CD14-positive monocyte (primary cell): Measurements from ENCODE around the gene CUEDC1. TPM values are rescaled to one million over a fixed set of nuclear protein-coding genes. Genes with fewer than 3 reads are reported as not detected.

Experiments used
- DNase-seq, 3 donors: peaks; one replicate each; pipeline ENCODE4 v3.0.0-alpha.2; 2011 to 2022
- H2AFZ ChIP-seq: 2 replicates; pipeline ENCODE4 v1.6.0; 2012; ENCODE audit warnings: mild to moderate bottlenecking, low read depth, low read length, inconsistent platforms; ENCODE audit not compliant: insufficient read depth, poor library complexity, severe bottlenecking
- H3K27ac ChIP-seq, 2 donors: 1 replicate in 1 of 2; 2 replicates in 1 of 2; pipeline ENCODE4 v1.5.1; 2012 to 2013; ENCODE audit warnings: low read length in 2 of 2, control low read depth in 1 of 2, inconsistent platforms in 1 of 2, low read depth in 1 of 2, mild to moderate bottlenecking in 1 of 2
- H3K27me3 ChIP-seq, 2 donors: one replicate each; pipeline versions ENCODE4 v1.6.0 to v1.6.1; 2011 to 2013; ENCODE audit warnings: low read length in 2 of 2; ENCODE audit not compliant: control insufficient read depth in 2 of 2, insufficient read depth in 2 of 2
- H3K36me3 ChIP-seq, 2 donors: replicated peaks in 1 of 2; 1 replicate in 1 of 2; 2 replicates in 1 of 2; pipeline versions ENCODE4 v1.5.1 to v1.6.1; 2012 to 2013; ENCODE audit warnings: low read length in 2 of 2, control low read depth in 1 of 2, inconsistent platforms in 1 of 2, mild to moderate bottlenecking in 1 of 2; ENCODE audit not compliant: insufficient read depth in 2 of 2, control insufficient read depth in 1 of 2
- H3K4me1 ChIP-seq, 2 donors: 1 replicate in 1 of 2; 2 replicates in 1 of 2; pipeline versions ENCODE4 v1.5.1 to v1.6.1; 2012 to 2013; ENCODE audit warnings: low read length in 2 of 2, control low read depth in 1 of 2, inconsistent platforms in 1 of 2, mild to moderate bottlenecking in 1 of 2, moderate library complexity in 1 of 2; ENCODE audit not compliant: insufficient read depth in 2 of 2, control insufficient read depth in 1 of 2
- H3K4me2 ChIP-seq: replicated peaks from 2 replicates; pipeline ENCODE3; 2012; ENCODE audit warnings: low read length, moderate library complexity, mild to moderate bottlenecking; ENCODE audit not compliant: poor library complexity, severe bottlenecking; ENCODE audit errors: extremely low read depth
- H3K4me3 ChIP-seq, 3 experiments: fragments of 200-600 bp in 1 of 3; sonication (generic) in 1 of 3; replicated peaks in 1 of 3; 1 replicate in 2 of 3; 2 replicates in 1 of 3; pipeline ENCODE4 v1.5.1; 2011 to 2013; ENCODE audit warnings: low read length in 3 of 3, mild to moderate bottlenecking in 3 of 3, control low read depth in 2 of 3, low read depth in 2 of 3, inconsistent platforms in 1 of 3, moderate library complexity in 1 of 3
- H3K79me2 ChIP-seq: 2 replicates; pipeline ENCODE4 v1.6.0; 2012; ENCODE audit warnings: mild to moderate bottlenecking, control low read depth, inconsistent platforms, low read length, moderate library complexity; ENCODE audit not compliant: insufficient read depth
- H3K9ac ChIP-seq: 2 replicates; pipeline ENCODE4 v1.6.0; 2017; ENCODE audit warnings: low read length, mild to moderate bottlenecking; ENCODE audit not compliant: insufficient read depth, poor library complexity, severe bottlenecking
- H3K9me3 ChIP-seq, 2 donors: replicated peaks in 1 of 2; 1 replicate in 1 of 2; 2 replicates in 1 of 2; pipeline versions ENCODE4 v1.5.1 to v1.6.1; 2012 to 2013; ENCODE audit warnings: low read length in 2 of 2, control low read depth in 1 of 2; ENCODE audit not compliant: control insufficient read depth in 1 of 2, insufficient read depth in 1 of 2
- H4K20me1 ChIP-seq: 2 replicates; pipeline ENCODE4 v1.6.0; 2012; ENCODE audit warnings: mild to moderate bottlenecking, low read length, control low read depth, moderate library complexity; ENCODE audit not compliant: insufficient read depth
- H3K27ac Mint-ChIP-seq, 7 donors: one replicate each; pipeline ENCODE4 v1.8.0; 2020; ENCODE audit warnings: mild to moderate bottlenecking in 7 of 7, mixed read lengths in 7 of 7, moderate library complexity in 6 of 7, inconsistent platforms in 2 of 7
- H3K27me3 Mint-ChIP-seq, 3 donors: one replicate each; pipeline ENCODE4 v1.8.0; 2021 to 2022; ENCODE audit warnings: low read depth in 3 of 3, mild to moderate bottlenecking in 3 of 3, mixed read lengths in 3 of 3, moderate library complexity in 3 of 3, inconsistent platforms in 1 of 3
- H3K36me3 Mint-ChIP-seq, 2 donors: one replicate each; pipeline ENCODE4 v1.8.0; 2020; ENCODE audit warnings: mixed read lengths in 2 of 2, inconsistent platforms in 1 of 2, mild to moderate bottlenecking in 1 of 2
- H3K4me1 Mint-ChIP-seq: one replicate; pipeline ENCODE4 v1.8.0; 2020; ENCODE audit warnings: mild to moderate bottlenecking, mixed read lengths
- H3K4me3 Mint-ChIP-seq, 2 donors: one replicate each; pipeline ENCODE4 v1.8.0; 2020; ENCODE audit warnings: mild to moderate bottlenecking in 2 of 2, mixed read lengths in 2 of 2, moderate library complexity in 1 of 2
- H3K9me3 Mint-ChIP-seq, 7 donors: one replicate each; pipeline ENCODE4 v1.8.0; 2020 to 2022; ENCODE audit warnings: mixed read lengths in 7 of 7, mild to moderate bottlenecking in 6 of 7, moderate library complexity in 6 of 7, inconsistent platforms in 2 of 7
- CTCF ChIP-seq: fragments of 200-600 bp; IDR thresholded peaks from one replicate; pipeline ENCODE4 v1.8.0; 2022; ENCODE audit warnings: antibody characterized with exemption, mild to moderate bottlenecking
- WGBS: methylation state at CpG from one replicate; pipeline ENCODE4 v1.1.5; 2013; ENCODE audit warnings: missing lambda C conversion rate; ENCODE audit not compliant: insufficient coverage; 5-methylcytosine and 5-hydroxymethylcytosine counted together
- intact Hi-C, 2 donors: fragments of 100-400 bp; cut with micrococcal nuclease; formaldehyde crosslinking; loops; one replicate each; pipeline versions ENCODE4 v1.15.0 to v1.15.1; 2023
- polyA plus RNA-seq, 3 donors: library from polyadenylated mRNA; depleted of rRNA in 1 of 3; unstranded in 2 of 3; stranded (reverse) in 1 of 3; fragments of 300-500 nt in 2 of 3; fragments of >200 nt in 1 of 3; fragmentation: Illumina TruSeq in 2 of 3; gene quantifications; 1 replicate in 2 of 3; 2 replicates in 1 of 3; pipeline ENCODE4 v1.2.3, GENCODE V29; 2012 to 2021

CUEDC1 gene
- polyA plus RNA-seq, 3 donors, result 4.2 to 31.0 (median 4.3) TPM

GRCh38 chr17:57943140-57943539 lies 12.1 kb downstream of the CUEDC1 start:
- 60% methylated on average over 6 of the region's 6 CpGs for WGBS
- no peak overlapping the region for H3K9ac ChIP-seq
- peaks cover 67 to 81% of the 10 kb centered on the region in 2 donors for H3K4me1 ChIP-seq
- no peak overlapping the region for H3K4me3 ChIP-seq
- H3K4me3 Mint-ChIP-seq, result peak overlapping the region in 1 of 2 donors; percentile 30
- peaks cover 0 to 2% (median 0%) of the 10 kb centered on the region in 3 donors for H3K27me3 Mint-ChIP-seq
- H3K36me3 Mint-ChIP-seq, result peaks cover 3 to 12% of the 10 kb centered on the region in 2 donors
- H3K4me2 ChIP-seq, result peak overlapping the region; percentile 11
- H3K4me1 Mint-ChIP-seq, result peaks cover 65% of the 10 kb centered on the region
- peak overlapping the region in 1 of 2 donors; percentile 5 for H3K27ac ChIP-seq
- peaks cover 4% of the 10 kb centered on the region for H4K20me1 ChIP-seq
- H3K9me3 ChIP-seq, result no peaks in the 10 kb centered on the region
- peak overlapping the region in 5 of 7 donors; percentile 5 to 75 (median 69) for H3K27ac Mint-ChIP-seq
- no peak for TF ChIP-seq CTCF
- H2AFZ ChIP-seq, result no peak overlapping the region
- H3K36me3 ChIP-seq, result no peaks in the 10 kb centered on the region
- H3K9me3 Mint-ChIP-seq, result no peaks in the 10 kb centered on the region
- no peaks in the 10 kb centered on the region for H3K27me3 ChIP-seq
- H3K79me2 ChIP-seq, result peaks cover 26% of the 10 kb centered on the region
- peak; percentile 50 to 80 (median 76) for DNase-seq
- intact Hi-C loops, result no loop called here

GRCh38 chr17:57941384-57942370 lies 13.5 kb downstream of the CUEDC1 start:
- no peak for DNase-seq
- Histone ChIP-seq H3K79me2 (peaks cover 26% of the 10 kb centered on the region), H4K20me1 (peaks cover 4% of the 10 kb centered on the region), H3K4me3 (no peak overlapping the region), H3K4me2 (no peak overlapping the region), H3K9me3 (no peaks in the 10 kb centered on the region), H3K27ac (no peak overlapping the region), H3K4me1 (peaks cover 52 to 69% of the 10 kb centered on the region in 2 donors), H2AFZ (no peak overlapping the region), H3K9ac (no peak overlapping the region), H3K36me3 (no peaks in the 10 kb centered on the region), H3K27me3 (no peaks in the 10 kb centered on the region)
- intact Hi-C loops, result no loop called here
- Mint-ChIP-seq H3K4me3 (no peak overlapping the region), H3K27me3 (peaks cover 0 to 2% (median 2%) of the 10 kb centered on the region in 3 donors), H3K27ac (peak overlapping the region in 2 of 7 donors; percentile 41 to 46), H3K4me1 (peaks cover 56% of the 10 kb centered on the region), H3K9me3 (no peaks in the 10 kb centered on the region), H3K36me3 (peaks cover 3 to 12% of the 10 kb centered on the region in 2 donors)
- TF ChIP-seq CTCF, result no peak
- WGBS, result 91% methylated on average over 7 of the region's 10 CpGs
